CD4-positive, alpha-beta T cell treated with Interleukin-6 at 100 ng/mL for 8 hours (primary cell): ENCODE results near the gene HDAC9.
"Not testable (repeated sequence)": the region's sequence is repeated elsewhere in the genome, so short reads cannot be mapped to it uniquely, and the experiment has no call there.

Experiments
- DNase-seq: peaks from one replicate; pipeline ENCODE4 v3.0.0-alpha.2; 2020; ENCODE audit warnings: mixed read lengths, low spot score

Gene HDAC9

GRCh38 chr7:18727115-18727870 lies 231.7 kb downstream of the HDAC9 start:
- no peak for DNase-seq

- not testable (repeated sequence) for DNase-seq
These were observed 240.5 kb downstream of the HDAC9 start for GRCh38 chr7:18736012-18736411.

- DNase-seq, result no peak
These were observed 245.0 kb downstream of the HDAC9 start for GRCh38 chr7:18740579-18740988.

- DNase-seq, result no peak
These were observed 258.5 kb downstream of the HDAC9 start for GRCh38 chr7:18753972-18754610.

GRCh38 chr7:18754766-18755165 lies 259.2 kb downstream of the HDAC9 start:
- no peak for DNase-seq

GRCh38 chr7:18755793-18756192 lies 260.2 kb downstream of the HDAC9 start:
- no peak for DNase-seq

- DNase-seq, result no peak
These were observed 261.0 kb downstream of the HDAC9 start for GRCh38 chr7:18756378-18757050.

- DNase-seq, result no peak
These were observed 264.5 kb downstream of the HDAC9 start for GRCh38 chr7:18760046-18760445.

- no peak for DNase-seq
These were observed 265.3 kb downstream of the HDAC9 start for GRCh38 chr7:18760631-18761445.

GRCh38 chr7:18762189-18762588 lies 266.6 kb downstream of the HDAC9 start:
- no peak for DNase-seq

- DNase-seq, result no peak
These were observed 272.7 kb downstream of the HDAC9 start for GRCh38 chr7:18768256-18768655.

GRCh38 chr7:18770154-18770811 lies 274.7 kb downstream of the HDAC9 start:
- DNase-seq, result no peak

GRCh38 chr7:18770822-18771221 lies 275.3 kb downstream of the HDAC9 start:
- DNase-seq, result no peak

- DNase-seq, result no peak
These were observed 276.5 kb downstream of the HDAC9 start for GRCh38 chr7:18771834-18772566.

GRCh38 chr7:18772567-18772965 lies 277.0 kb downstream of the HDAC9 start:
- no peak for DNase-seq

- DNase-seq, result no peak
These were observed 281.8 kb downstream of the HDAC9 start for GRCh38 chr7:18777314-18777713.

- DNase-seq, result no peak
These were observed 283.0 kb downstream of the HDAC9 start for GRCh38 chr7:18778594-18778993.

GRCh38 chr7:18780266-18780665 lies 284.7 kb downstream of the HDAC9 start:
- no peak for DNase-seq

- no peak for DNase-seq
These were observed 285.4 kb downstream of the HDAC9 start for GRCh38 chr7:18780938-18781337.

- no peak for DNase-seq
These were observed 290.7 kb downstream of the HDAC9 start for GRCh38 chr7:18786196-18786727.

- no peak for DNase-seq
These were observed 291.2 kb downstream of the HDAC9 start for GRCh38 chr7:18786796-18787195.
